HG03280 (cell line): ENCODE measurements around the gene COX19.
"Not testable (repeated sequence)": the region's sequence is repeated elsewhere in the genome, so short reads cannot be mapped to it uniquely, and the experiment has no call there.

ENCODE experiments used
- ATAC-seq: cut with Tn5 transposase; IDR thresholded peaks from one replicate; pipeline ENCODE4 v1.9.1; 2021; ENCODE audit warnings: mild to moderate bottlenecking, moderate library complexity; ENCODE audit not compliant: unreplicated experiment

The COX19 gene

DNA sequence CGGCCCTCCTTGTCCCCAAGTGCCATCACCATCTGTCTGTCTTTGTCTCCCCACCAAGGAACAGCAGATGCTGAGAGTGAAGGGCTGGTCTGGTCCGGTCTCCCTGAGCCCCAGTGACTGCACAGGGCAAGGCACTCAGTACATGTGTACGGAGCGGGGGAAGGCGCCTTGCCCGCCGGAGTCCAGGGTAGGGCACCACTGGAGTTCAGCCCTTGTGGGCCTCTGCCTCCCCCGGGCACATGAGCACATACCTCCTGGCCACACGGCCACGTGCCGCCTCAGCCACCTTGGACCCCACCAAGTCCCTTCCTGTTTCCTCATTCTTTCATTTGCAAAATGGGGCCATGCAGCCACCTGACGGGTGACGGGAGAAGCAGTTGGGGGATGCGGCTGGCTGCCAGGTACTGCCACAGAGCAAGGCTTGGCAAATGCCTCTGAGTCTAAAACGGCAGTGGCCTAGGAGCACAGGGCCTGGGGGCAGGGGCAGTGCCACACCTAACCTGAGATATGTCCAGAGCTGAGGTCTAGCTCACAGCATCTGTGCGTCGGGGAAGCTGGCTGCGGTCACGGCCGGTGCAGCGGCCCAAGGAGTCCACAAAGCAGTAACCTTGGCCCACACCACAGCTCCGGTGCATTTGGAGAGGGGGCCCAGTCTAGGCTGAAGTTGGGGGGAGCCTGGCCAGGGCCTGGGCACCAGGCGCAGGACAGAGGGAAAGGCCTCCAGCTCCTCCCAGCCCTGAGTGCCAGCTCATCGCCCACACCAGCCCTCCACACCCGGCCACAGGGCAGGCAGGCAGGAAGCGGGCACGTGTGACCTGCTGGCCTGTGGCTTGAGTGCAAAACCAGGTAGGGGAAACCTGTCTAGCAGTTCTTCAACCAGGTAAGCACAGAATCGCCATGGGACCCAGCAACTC, 26.1 kb downstream of the COX19 start:
- ATAC-seq: no peak

DNA sequence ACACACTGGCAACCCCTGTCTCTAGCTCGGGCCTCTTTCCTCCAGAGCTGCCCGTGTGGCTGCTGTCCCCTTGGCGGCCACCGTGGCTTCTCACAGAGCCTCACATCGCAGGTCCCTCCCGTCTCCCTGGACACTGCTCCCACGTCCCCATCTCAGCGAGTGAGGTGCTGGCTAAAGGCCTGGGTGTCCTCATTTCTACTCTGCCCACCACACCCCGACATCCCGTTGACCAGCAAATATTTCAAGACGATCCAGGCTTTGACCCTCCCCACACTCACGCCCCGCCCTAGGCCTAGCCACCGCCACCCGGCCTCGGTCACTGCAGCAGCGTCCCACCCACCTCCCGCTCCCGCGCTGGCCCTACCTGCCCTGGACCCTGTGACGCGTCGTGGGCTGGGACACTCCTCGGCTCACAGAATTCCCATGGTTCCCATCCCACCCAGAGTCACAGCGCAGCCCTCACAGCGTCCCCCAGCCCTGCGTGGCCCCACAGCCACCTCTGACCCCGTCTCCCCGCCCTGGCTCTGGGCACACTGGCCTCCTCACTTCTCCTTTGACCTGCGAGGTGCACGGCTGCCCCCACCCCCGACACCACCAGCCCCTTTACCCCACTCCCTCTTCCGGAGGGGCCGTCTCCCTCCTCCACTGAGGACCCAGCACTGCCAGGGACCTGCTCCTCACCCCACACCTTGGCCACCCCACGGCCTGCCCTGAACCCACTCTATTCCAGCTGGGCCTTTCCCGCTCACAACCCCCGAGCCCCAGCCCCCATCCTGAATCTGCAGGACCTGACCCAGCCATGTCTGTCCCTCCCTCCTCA, 27.7 kb downstream of the COX19 start:
- ATAC-seq: no peak

- ATAC-seq: no peak
Measured at GRCh38 chr7:946256-946996, 28.9 kb downstream of the COX19 start.

GRCh38 chr7:945556-946255, 29.6 kb downstream of the COX19 start:
- ATAC-seq: no peak

- no peak for ATAC-seq
Measured at GRCh38 chr7:945147-945555, 30.2 kb downstream of the COX19 start.

GRCh38 chr7:944744-945143, 30.6 kb downstream of the COX19 start:
- no peak for ATAC-seq

DNA sequence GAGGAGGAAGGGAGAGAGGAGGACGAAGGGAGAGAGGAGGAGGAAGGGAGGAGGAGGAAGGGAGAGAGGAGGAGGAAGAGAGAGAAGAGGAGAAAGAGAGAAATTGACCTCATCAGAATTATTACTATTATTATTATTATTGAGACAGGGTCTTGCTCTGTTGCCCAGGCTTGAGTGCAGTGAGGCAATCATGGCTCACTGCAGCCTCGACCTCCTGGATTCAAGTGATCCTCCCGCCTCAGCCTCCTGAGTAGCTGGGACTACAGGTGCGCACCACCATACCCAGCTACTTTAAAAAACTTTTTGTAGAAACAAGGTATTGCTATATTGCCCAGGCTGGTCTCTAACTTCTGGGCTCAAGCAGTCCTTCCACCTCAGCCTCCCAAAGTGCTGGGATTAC, 31.6 kb downstream of the COX19 start:
- ATAC-seq: not testable (repeated sequence)

GRCh38 chr7:940599-941408, 34.5 kb downstream of the COX19 start:
- ATAC-seq: no peak

GRCh38 chr7:939843-940242, 35.5 kb downstream of the COX19 start:
- no peak for ATAC-seq

DNA sequence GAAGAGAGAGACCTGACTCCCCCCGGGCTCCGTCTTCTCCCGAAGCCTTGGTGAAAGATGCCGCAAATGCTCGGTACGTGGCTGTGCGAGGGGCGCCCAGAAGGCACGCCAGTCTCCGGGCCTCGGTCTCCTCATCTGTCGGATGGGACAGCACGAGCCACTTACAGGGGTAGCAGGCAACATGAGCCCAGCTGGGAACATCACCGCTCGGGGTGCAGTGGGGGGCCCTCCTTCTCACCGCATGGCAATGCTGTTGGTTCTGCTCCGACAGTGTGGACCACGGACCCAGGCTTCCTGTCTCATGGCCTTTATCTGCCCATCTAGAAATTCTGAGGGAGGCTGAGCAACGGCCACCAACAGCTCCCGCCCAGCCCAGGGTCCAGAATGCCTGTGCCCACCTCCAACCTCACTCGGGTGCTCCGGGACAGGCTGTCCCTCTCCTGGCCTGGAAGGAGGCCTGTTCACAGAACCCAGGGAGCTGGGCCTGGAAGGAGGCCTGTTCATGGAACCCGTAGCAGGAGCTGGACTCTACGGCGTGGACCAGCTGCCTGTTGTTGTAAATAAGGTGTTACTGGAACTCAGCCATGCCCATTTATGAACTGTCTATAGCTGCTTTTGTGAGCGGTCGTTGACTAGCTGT, 36.7 kb downstream of the COX19 start:
- ATAC-seq: no peak

GRCh38 chr7:937856-938484, 37.4 kb downstream of the COX19 start:
- ATAC-seq: no peak

DNA sequence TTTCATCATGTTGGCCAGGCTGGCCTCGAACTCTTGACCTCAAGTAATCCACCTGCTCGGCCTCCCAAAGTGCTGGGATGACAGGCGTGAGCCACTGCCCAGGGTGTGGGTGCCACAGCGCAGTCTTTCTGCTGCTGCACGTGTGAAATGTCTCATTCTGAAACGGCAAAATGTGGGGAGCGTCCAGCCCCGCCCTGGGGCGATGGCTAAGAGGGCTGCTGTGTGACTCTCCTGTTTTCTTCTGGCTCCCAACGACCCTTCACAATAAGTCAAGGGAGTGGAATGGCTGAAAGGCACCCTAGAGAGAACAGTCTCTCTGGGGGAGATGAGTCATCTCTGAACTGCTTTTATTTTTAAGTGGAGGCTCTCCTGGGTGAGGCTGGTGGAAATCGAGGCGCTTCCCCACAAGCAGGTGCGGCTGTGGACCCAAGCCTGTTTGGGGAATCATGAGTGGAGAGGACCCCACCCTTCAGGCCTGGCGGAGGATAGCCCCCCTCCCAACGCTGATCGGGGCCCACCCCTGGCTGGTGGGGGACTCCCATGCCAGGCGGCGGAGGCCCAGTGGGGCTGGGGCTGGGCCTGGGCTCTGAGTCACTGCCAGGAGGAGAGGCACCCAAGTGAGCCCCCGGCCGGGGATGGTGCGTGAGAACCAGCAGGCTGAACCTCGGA, 38.8 kb downstream of the COX19 start:
- peak; percentile 72 for ATAC-seq

DNA sequence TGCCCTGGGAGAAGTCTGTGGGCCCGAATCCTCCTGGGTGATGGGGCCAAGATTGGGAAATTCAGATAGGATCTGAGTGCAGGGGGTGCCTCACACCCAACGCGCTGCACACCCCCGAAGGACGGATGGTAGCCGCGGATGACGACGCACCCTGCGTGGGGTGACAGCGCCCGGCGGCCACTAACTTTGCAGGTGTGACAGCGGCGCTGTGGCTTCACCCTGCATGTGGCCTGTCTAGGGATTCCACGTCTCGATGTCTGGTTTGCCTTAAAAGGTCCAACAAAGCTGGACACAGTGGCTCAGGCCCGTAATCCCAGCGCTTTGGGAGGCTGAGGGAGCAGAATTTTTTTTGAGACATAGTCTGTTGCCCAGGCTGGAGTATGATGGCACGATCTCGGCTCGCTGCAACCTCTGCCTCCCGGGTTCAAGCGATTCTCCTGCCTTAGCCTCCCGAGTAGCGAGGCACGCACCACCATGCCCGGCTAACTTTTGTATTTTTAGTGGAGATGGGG, 39.4 kb downstream of the COX19 start:
- ATAC-seq: no peak

GRCh38 chr7:935164-935873, 40.0 kb downstream of the COX19 start:
- no peak for ATAC-seq

DNA sequence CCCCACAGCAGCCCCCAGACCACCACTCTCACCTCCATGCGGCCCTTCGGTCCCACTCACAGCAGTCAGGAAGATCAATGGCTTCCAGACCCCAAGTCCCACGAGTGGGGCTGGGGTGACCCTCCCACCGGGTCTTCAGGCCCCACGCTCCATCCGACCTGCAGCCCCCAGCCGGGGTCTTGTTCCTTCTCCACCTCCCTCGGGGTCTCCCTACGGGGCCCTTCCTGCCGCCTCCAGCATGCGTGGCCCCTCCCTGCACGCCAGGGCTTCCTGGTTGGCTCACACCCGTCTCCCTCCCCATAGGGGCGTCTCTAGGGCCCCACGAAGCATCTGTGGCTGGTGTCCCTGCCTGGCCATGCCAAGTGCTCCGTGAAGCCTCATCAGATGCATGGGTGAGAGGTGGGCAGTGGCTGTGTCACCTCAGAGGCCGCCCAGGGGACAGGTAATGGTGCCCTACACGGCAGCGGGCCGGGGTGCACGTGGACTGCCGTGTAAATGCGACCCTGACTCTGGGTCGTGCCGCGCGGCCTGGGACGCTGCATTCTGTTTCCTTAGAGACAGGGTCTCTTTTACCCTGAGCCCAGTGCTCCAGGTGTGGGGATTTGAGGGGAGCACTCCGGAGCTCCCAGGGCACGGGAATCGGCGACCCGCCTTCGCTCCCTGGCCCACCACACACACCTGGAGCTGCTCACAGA, 40.7 kb downstream of the COX19 start:
- no peak for ATAC-seq

DNA sequence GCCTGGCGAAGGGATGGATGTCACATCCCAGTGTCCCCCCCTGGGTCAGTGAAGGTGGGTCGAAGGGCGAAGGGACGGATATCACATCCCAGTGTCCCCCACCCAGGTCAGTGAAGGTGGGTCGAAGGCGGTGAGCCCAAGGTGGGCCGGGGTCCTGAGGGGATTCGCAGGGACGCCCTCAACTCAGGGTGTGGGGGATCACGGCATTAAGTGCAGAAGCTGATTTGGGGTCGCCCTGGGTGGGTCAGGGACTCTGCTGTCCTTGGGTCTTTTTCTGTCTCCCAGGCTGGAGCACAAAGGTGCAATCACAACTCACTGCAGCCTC, 42.7 kb downstream of the COX19 start:
- no peak for ATAC-seq
